PC-9 (cell line): ENCODE measurements around the gene TMEM115.

Experiments
- CTCF ChIP-seq: fragments of 200-600 bp; sonication (generic); conservative IDR thresholded peaks from 2 replicates; pipeline ENCODE4 v1.6.1; 2017; ENCODE audit warnings: mixed run types, antibody characterized with exemption, mild to moderate bottlenecking, moderate library complexity
- EZH2 ChIP-seq: fragments of 200-600 bp; sonication (generic); IDR thresholded peaks from 2 replicates; pipeline ENCODE4 v1.8.0; 2017; ENCODE audit warnings: antibody characterized with exemption, low read depth

- no peak for TF ChIP-seq EZH2
- no peak for TF ChIP-seq CTCF
Observed at GRCh38 chr3:50323614-50324199, 35.6 kb downstream of the TMEM115 start.
